Activated CD4-positive, alpha-beta memory T cell treated with anti-CD3 and anti-CD28 coated beads for 36 hours (primary cell): ENCODE results near the gene TRIM13. TPM values are rescaled to one million over a fixed set of nuclear protein-coding genes. Genes with fewer than 3 reads are reported as not detected.
"Not testable (repeated sequence)": the region's sequence is repeated elsewhere in the genome, so short reads cannot be mapped to it uniquely, and the experiment has no call there.

Source experiments
- CTCF ChIA-PET: fragments of 350-600 bp; sonication (Branson Sonifier 250); formaldehyde crosslinking; loops from one replicate; lab custom pipeline; 2021; ENCODE audit warnings: antibody characterized with exemption, inconsistent platforms; lab: Charles Lee
- POLR2A ChIA-PET: fragments of 350-600 bp; sonication (Branson Sonifier 250); formaldehyde crosslinking; loops from one replicate; lab custom pipeline; 2021; ENCODE audit warnings: antibody characterized with exemption; lab: Charles Lee
- DNase-seq: peaks from one replicate; pipeline ENCODE4 v3.0.0-alpha.2; 2020
- H3K27ac Mint-ChIP-seq: one replicate; pipeline ENCODE4 v1.8.0; 2021; ENCODE audit warnings: mixed read lengths
- H3K27me3 Mint-ChIP-seq: one replicate; pipeline ENCODE4 v1.8.0; 2021; ENCODE audit warnings: mixed read lengths
- H3K36me3 Mint-ChIP-seq: one replicate; pipeline ENCODE4 v1.8.0; 2021; ENCODE audit warnings: mixed read lengths
- H3K4me1 Mint-ChIP-seq: one replicate; pipeline ENCODE4 v1.8.0; 2021; ENCODE audit warnings: low read depth, mixed read lengths
- H3K4me3 Mint-ChIP-seq: one replicate; pipeline ENCODE4 v1.8.0; 2021; ENCODE audit warnings: mild to moderate bottlenecking, mixed read lengths
- H3K9me3 Mint-ChIP-seq: one replicate; pipeline ENCODE4 v1.8.0; 2021; ENCODE audit warnings: mixed read lengths
- intact Hi-C: fragments of 100-400 bp; cut with micrococcal nuclease; formaldehyde crosslinking; loops from one replicate; pipeline ENCODE4 v1.15.1; 2023
- total RNA-seq, 2 experiments: library from RNA; stranded (reverse); gene quantifications; one replicate each; pipeline ENCODE4 v1.2.3, GENCODE V29; 2021

Gene TRIM13
- 10 to 100 TPM in 1 of 2 experiments, 1 to 10 TPM in 1; 9.8 to 11.6 TPM for total RNA-seq

DNA sequence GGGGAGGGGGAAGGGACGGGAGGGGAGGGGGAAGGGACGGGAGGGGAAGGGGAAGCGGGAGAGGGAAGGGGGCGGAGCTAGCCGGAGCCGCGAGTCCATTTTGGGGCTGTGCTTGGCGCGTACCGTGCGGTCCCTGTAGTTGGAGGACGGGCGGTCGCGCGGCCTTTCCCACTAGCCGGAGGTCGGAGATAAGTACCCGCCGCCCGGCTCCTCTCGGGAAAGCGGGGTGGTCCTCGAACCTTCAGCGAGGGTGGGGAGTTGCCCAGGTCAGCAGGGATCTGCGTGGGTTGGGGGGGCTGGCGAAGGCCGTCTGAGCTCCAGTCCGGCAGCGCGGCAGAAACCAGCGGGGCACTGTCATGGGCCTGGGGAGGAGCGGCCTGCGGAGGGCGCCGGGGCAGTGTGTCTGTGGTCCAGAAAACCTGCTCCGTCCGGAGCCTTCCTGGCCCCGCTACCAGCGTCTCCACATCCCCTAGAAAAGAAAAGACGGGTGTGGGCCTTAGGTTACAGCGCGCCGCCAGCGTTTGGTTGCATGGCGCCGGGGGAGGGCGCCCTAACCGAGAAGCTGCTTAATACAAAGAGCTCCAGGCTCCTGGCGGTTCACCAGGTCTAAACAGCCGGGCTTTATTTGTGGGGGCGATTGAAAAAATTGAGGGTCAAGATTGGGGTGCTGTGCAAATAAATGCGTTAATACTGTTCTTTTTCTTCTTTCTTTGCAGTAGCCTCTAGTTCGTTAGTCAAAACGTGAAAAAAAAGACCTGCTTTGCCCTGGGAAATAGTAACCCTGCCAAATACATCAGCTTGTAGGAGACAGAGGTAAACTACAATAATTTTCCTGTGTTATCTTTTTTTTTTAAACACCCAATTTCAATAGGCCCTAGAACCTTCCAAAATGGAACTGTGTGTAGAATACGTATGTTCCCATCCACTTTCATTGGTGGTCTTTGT is at the start of gene TRIM13:
Gene TRIM13 (plus strand): TSS at position 92 of the 945 bp plus-strand sequence. CDS start 14,899 bp downstream, outside the sequence.
- intact Hi-C loops: loop anchor here (1.0 to 5.0 kb wide), 8 partner anchors 61 to 1075 kb away; partner anchors contain the start of gene SPRYD7
- Mint-ChIP-seq H3K27ac (peak within 1 kb of the TSS; percentile 86), H3K27me3 (no peaks in the 10 kb centered on the region), H3K36me3 (peaks cover 20% of the 10 kb centered on the region), H3K4me3 (peak within 1 kb of the TSS; percentile 81), H3K4me1 (peaks cover 44% of the 10 kb centered on the region), H3K9me3 (no peaks in the 10 kb centered on the region)
- ChIA-PET POLR2A (interaction anchor here (0.6 to 2.7 kb wide), 16 partner anchors 10 to 922 kb away, joined by 3 to 38 read pairs (median 4); partner anchors contain the start of gene SPRYD7), CTCF (interaction anchor here (0.6 to 3.9 kb wide), 43 partner anchors 9 to 968 kb away, joined by 3 to 51 read pairs (median 4); partner anchors contain the start of genes KCNRG, KPNA3 and SPRYD7)
- DNase-seq: peak; percentile 88

DNA sequence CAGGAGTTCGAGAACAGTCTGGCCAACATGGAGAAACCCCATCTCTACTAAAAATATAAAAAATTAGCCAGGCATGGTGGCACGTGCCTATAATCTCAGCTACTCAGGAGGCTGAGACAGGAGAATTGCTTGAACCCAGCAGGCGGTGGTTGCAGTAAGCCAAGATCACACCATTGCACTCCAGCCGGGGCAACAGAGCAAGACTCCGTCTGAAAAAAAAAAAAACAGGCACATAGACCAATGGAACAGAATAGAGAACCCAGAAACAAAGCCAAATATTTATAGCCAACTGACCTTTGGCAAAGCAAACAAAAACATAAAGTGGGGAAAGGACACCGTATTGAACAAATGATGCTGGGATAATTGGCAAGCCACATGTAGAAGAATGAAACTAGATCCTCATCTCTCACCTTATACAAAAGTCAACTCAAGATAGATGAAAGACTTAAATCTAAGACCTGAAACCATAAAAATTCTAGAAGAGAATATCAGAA is 48.0 kb upstream of the TRIM13 start:
- POLR2A ChIA-PET, H3K27me3 Mint-ChIP-seq, H3K9me3 Mint-ChIP-seq, intact Hi-C loops, DNase-seq, H3K4me3 Mint-ChIP-seq, H3K36me3 Mint-ChIP-seq, H3K4me1 Mint-ChIP-seq, CTCF ChIA-PET, H3K27ac Mint-ChIP-seq: not testable (repeated sequence)

DNA sequence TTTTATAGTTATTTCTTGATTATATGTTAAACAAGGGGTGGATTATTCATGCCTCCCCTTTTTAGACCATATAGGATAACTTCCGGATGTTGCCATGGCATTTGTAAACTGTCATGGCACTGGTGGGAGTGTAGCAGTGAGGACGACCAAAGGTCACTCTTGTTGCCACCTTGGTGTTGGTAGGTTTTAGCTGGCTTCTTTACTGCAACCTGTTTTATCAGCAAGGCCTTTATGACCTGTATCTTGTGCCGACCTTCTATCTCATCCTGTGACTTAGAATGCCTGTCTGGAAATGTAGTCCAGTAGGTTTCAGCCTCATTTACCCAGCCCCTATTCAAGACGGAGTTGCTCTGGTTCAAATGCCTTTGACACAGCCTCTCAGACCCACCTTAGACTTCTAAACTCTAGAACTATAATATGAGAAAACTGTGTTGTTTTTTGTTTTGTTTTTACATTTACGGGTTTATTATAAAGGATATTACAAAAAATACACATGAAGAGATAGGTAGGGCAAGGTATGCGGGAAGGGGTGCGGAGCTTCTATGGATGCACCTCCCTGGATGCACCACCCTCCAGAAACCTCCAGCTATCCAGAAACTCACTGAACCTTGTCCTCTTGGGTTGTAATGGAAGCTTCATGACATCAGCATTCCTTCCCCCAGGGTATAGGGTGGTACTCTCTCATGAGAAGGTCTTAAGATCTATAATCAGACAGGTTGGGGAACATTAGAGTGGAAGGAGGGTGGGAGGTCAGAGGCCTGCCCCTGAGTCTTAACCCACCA is 44.9 kb upstream of the TRIM13 start:
- Mint-ChIP-seq H3K27ac (no peak overlapping the region), H3K36me3 (no peaks in the 10 kb centered on the region), H3K27me3 (peaks cover 4% of the 10 kb centered on the region), H3K4me3 (no peak overlapping the region), H3K9me3 (no peaks in the 10 kb centered on the region), H3K4me1 (no peaks in the 10 kb centered on the region)
- intact Hi-C loops: no loop called here
- ChIA-PET CTCF (no interaction called here), POLR2A (no interaction called here)
- no peak for DNase-seq

DNA sequence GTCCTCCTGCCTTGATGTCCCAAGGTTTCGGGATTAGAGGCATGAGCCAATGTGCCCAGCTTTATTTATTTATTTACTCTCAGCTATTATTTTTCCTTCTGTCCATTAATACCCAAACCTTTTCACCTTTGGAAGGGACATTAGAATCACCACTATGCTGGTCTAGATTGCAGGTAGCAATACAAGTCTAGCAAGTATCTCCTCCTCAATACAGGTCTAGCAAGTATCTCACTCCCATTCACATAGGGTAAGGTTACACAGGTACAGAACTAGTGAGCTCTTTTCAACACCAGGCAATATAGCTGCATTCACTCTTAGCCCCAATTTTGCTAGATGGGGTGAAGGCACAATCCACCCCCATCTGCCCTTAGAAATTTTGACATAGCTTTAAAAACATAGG is 43.3 kb upstream of the TRIM13 start:
- POLR2A ChIA-PET: no interaction called here
- Mint-ChIP-seq H3K36me3 (no peaks in the 10 kb centered on the region), H3K9me3 (no peaks in the 10 kb centered on the region), H3K4me3 (no peak overlapping the region), H3K4me1 (no peaks in the 10 kb centered on the region), H3K27me3 (peaks cover 4% of the 10 kb centered on the region), H3K27ac (no peak overlapping the region)
- no peak for DNase-seq
- intact Hi-C loops: no loop called here
- CTCF ChIA-PET: no interaction called here

DNA sequence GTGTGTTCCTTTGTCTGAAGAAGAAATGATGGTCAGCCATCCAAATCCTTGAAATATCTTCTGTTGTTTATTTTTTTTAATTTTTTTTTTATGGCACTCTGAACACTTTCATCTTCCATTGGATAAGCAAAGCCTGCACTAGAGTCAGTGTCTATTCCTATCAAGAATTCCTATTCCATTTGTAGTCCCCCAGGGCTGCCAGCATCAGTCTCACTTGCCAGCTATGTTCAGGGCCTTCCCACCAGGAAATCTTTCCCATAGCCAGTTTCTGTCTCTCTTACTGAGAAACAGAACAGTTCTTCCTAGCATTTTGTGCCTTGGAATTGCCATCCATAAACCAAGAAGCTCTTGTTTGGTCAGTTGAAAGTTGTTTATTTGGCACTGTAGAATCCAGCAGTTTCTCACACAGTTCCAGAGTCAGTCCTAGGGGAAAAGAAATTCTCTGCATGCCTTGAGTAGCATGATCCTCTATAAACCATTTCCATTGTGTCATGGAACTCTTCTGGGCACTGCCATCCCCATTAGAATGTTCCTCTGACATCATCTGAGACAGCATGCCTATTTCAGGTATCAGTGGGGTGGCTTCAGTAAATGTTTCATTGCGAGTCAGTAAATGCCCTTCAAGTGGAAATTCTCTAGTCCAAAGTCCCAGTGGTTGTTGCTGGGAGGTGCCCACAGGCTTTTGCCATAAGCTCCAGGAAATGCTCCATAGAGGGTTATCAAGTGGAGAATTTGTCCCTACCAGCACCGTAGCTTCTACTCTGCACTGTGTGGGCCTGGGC is 42.0 kb upstream of the TRIM13 start:
- ChIA-PET CTCF (no interaction called here), POLR2A (interaction anchor here (0.5 kb wide), 1 partner anchor 348 kb away, joined by 3 read pairs; no protein-coding TSS in a partner anchor)
- H3K4me1 Mint-ChIP-seq: no peaks in the 10 kb centered on the region
- no peak overlapping the region for H3K4me3 Mint-ChIP-seq
- H3K36me3 Mint-ChIP-seq: peaks cover 3% of the 10 kb centered on the region
- intact Hi-C loops: no loop called here
- no peak overlapping the region for H3K27ac Mint-ChIP-seq
- no peak for DNase-seq
- peaks cover 4% of the 10 kb centered on the region for H3K27me3 Mint-ChIP-seq
- H3K9me3 Mint-ChIP-seq: peaks cover 2% of the 10 kb centered on the region

DNA sequence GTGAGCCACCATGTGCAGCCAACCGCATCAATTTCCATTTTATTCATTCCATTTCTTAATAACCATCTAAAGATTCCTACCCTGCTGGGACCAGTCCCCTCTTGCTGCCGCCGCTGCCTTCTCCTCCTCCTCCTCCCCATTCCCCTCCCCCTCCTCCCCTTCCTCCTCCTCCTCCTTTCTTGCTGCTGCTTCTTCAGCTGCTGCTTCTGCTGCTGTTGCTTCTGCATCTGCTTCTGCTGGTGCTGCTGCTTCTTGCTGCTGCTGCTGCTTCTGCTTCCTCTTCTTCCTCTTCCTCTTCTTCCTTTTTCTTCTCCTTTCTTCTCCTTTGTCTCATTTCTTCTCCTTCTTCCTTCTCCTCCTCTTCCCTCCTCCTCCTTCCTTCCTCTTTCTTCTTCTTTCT is 40.7 kb upstream of the TRIM13 start:
- Mint-ChIP-seq H3K4me3 (no peak overlapping the region), H3K27ac (no peak overlapping the region), H3K4me1 (no peaks in the 10 kb centered on the region), H3K36me3 (peaks cover 9% of the 10 kb centered on the region), H3K9me3 (peaks cover 6% of the 10 kb centered on the region), H3K27me3 (peaks cover 4% of the 10 kb centered on the region)
- ChIA-PET CTCF (no interaction called here), POLR2A (no interaction called here)
- DNase-seq: no peak
- intact Hi-C loops: no loop called here

- CTCF ChIA-PET: no interaction called here
- H3K9me3 Mint-ChIP-seq: peaks cover 14% of the 10 kb centered on the region
- H3K27ac Mint-ChIP-seq: no peak overlapping the region
- POLR2A ChIA-PET: no interaction called here
- DNase-seq: no peak
- H3K4me1 Mint-ChIP-seq: no peaks in the 10 kb centered on the region
- H3K27me3 Mint-ChIP-seq: peaks cover 4% of the 10 kb centered on the region
- intact Hi-C loops: no loop called here
- H3K36me3 Mint-ChIP-seq: peaks cover 20% of the 10 kb centered on the region
- no peak overlapping the region for H3K4me3 Mint-ChIP-seq
These were observed 38.5 kb upstream of the TRIM13 start for GRCh38 chr13:49958321-49958720.

DNA sequence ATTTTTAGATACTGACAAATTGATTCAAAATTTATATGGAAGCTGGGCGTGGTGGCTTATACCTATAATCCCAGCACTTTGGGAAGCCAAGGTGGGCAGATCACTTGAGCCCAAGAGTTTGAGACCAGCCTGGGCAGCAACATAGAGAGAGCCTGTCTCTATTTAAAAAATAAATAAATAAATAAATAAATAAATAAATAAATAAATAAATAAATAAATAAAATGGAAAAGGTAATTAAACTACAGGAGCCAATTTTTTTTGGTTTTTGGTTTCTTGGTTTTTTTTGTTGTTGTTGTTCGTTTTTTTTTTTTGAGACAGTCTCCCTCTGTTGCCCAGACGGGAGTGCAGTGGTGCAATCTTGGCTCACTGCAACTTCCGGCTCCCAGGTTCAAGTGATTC is 29.4 kb upstream of the TRIM13 start:
- no peak overlapping the region for H3K4me3 Mint-ChIP-seq
- no peaks in the 10 kb centered on the region for H3K4me1 Mint-ChIP-seq
- intact Hi-C loops: no loop called here
- H3K9me3 Mint-ChIP-seq: peaks cover 27% of the 10 kb centered on the region
- POLR2A ChIA-PET: interaction anchor here (0.6 kb wide), 1 partner anchor 20 kb away, joined by 4 read pairs; no protein-coding TSS in a partner anchor
- no peak for DNase-seq
- peaks cover 17% of the 10 kb centered on the region for H3K36me3 Mint-ChIP-seq
- H3K27me3 Mint-ChIP-seq: no peaks in the 10 kb centered on the region
- no peak overlapping the region for H3K27ac Mint-ChIP-seq
- CTCF ChIA-PET: interaction anchor here (0.9 kb wide), 1 partner anchor 9 kb away, joined by 3 read pairs; no protein-coding TSS in a partner anchor

GRCh38 chr13:49972709-49973108 is 24.1 kb upstream of the TRIM13 start:
- Mint-ChIP-seq H3K9me3 (no peaks in the 10 kb centered on the region), H3K27me3 (no peaks in the 10 kb centered on the region), H3K4me3 (no peak overlapping the region), H3K27ac (no peak overlapping the region), H3K36me3 (no peaks in the 10 kb centered on the region), H3K4me1 (peaks cover 2% of the 10 kb centered on the region)
- intact Hi-C loops: no loop called here
- DNase-seq: no peak
- CTCF ChIA-PET: no interaction called here
- POLR2A ChIA-PET: no interaction called here

DNA sequence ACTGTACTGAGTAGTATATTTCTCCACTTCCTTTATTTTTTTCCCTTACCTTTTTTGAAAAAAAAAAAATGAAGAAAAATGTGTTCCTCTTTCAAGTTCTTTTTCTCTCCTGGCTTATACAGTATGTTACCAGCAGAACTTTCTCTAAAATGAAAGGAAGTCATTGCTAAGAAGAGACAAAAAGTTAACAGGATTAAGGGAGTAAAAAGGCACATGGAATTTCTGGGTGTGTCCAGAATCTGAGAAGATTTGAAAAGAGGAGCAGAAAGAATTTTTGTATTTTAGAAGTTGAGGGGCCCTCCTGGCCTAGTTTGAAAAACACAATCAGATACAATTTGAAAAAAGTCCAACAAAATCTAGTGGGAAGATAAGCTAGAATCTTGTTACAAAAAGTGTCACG is 21.0 kb upstream of the TRIM13 start:
- Mint-ChIP-seq H3K27ac (no peak overlapping the region), H3K36me3 (no peaks in the 10 kb centered on the region), H3K4me3 (no peak overlapping the region), H3K27me3 (no peaks in the 10 kb centered on the region), H3K4me1 (peaks cover 2% of the 10 kb centered on the region), H3K9me3 (no peaks in the 10 kb centered on the region)
- ChIA-PET POLR2A (no interaction called here), CTCF (interaction anchor here (0.6 to 4.6 kb wide), 35 partner anchors 10 to 1270 kb away, joined by 3 to 43 read pairs (median 4); partner anchors contain the start of genes RNASEH2B, SPRYD7 and TRIM13)
- intact Hi-C loops: loop anchor here (1.0 kb wide), 4 partner anchors 556 to 1094 kb away; no protein-coding TSS in a partner anchor
- DNase-seq: no peak
